ENCODE data around the gene CLDN22. TPM values are rescaled to one million over a fixed set of nuclear protein-coding genes. Genes with fewer than 3 reads are reported as not detected.

CLDN22 gene
- total RNA-seq, 1 experiment from 2014 or later, result not detected

DNA sequence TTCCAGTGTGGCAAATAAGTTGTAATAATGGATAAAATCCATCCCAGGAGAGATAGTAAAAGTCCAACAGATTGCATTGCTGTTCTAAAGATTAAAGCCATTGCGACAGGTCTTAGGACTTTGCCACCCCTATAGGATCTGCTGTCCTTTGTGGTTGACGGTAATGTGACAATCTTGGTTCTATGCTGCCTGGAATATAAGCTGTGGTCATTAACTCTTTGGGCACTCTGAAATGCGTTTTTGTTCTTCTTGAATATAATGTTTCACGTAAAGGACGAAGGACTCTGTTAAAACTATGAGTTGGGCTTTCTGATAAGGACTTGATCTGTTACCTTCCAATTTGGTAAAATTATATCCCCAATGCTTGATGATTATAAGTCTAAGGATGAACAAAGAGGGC lies 2.2 kb upstream of the CLDN22 start, which contains the start of gene CLDN24:
Gene CLDN24 (minus strand): TSS at position 101 of the 400 bp plus-strand sequence. CDS start 0 bp downstream, at position 101.
- no peak for DNase-seq (ENCODE audit: low read depth)

DNA sequence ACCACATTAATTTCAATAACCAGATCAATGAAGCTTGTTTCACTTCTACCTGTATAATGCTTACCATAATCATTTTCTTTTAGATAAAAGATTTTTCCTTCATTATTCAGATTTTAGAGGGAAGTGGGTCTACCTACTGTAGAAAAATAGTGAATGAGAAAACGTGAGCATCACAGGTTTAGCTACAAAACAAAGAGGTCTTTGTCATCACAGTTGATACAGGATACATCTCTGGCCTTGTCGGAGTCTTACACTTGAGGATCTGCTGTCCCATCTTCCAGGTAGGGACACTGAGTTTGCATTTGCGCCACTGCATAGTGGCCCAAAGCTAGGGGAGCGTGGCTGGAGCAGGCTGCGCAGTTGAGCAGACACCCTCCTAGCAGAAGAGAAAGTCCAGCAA lies 1.4 kb upstream of the CLDN22 start:
- no peak for DNase-seq (ENCODE audit: low read depth)

DNA sequence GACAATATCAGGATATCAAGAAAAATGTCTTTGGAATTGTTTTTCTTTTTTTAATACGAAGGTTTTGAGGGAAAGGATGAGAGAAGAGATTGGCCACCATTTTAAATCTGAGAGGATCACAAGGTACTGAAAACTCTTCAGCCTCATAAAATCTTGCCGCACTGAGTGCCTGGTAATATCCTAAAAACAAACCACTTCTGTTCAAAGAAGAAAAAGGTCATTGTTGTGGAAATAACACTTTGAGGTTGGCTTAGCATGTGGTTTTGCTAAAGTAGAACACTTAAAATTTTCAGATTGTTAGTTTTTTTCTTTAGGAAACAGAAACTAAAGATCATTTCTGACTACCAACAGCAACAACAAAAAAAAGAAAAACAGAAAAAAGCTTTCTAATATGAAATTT lies 1.0 kb upstream of the CLDN22 start:
- DNase-seq (ENCODE audit: low read depth), result no peak

DNA sequence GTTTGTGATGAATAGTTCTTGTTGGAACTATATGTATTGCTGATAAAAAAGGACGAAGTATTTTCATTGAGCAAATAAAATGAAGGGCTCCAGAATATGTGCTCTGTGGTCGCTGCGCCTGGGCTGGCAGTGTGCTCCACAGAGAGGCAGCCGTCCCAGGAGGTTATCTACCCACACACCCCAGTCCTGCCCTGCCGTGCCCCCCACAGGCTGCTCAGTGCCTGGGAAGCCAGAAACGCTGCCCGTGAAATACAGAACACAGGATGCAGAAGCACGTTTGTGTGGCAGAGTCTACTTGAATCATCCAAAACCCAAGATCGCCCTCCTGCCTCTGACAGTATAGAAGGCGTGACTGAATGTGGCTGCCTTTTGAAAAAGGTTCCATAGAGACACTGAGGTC lies 1.4 kb downstream of the CLDN22 start:
- no peak for DNase-seq (ENCODE audit: low read depth)

DNA sequence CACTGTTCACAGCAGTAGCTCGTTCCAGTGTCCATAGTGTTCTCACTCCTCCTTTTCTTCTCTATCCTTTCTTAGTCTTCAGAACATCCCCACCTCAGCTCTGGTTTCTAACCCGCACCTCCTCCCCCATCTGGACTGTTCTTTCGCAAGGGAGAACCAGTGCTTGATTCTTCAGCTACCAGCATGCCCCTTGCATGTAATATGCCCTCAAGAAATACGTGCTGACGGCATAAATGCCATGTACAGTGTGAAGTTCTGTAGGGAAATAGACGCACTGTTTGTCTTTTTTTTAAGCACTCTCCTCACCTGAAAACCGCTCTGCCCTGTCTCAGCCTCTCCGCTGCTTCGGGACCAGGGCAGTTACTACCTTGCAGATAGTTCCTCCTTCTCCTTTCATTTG lies 5.3 kb downstream of the CLDN22 start:
- DNase-seq (ENCODE audit: low read depth), result no peak

DNA sequence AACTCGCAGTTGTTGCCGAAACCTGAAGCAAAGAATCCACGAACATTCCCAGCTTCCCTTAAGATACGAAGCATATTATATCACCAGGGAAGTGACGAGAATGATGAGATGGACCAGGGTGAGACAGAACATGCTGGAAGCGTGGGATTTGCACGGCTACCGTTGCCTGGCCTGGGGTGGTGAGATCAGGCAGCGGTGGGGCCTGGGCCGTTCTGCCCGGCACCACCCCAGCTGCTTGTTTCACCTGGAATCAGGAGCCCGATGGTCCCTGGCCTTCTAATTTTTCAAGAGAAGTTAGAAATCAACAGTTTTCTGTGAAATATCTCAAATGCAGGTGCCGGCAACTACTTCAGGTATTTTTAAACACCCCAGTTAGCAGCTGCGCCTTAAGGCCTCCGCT lies 5.7 kb downstream of the CLDN22 start:
- no peak for DNase-seq (ENCODE audit: low read depth)

DNA sequence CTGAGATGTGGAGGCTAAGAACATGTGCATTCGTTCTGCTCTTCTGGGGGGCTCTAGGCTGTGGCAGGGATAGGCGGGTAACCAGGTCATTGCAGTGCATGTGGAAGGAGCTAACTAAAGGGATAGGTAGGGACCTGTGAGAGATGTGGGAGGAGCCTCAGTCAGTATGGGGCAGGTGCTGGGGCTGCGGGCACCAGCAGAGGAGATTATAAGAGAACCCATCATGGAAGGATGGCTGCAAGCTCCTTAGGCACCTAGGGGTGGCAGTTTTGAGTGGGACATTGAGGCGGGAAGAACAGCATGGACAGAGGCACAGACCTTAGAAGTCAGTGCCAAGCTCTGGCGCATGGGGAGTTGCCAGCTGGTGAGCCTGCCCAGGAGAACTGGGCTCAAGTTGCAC lies 7.2 kb downstream of the CLDN22 start:
- no peak for DNase-seq (ENCODE audit: low read depth)

DNA sequence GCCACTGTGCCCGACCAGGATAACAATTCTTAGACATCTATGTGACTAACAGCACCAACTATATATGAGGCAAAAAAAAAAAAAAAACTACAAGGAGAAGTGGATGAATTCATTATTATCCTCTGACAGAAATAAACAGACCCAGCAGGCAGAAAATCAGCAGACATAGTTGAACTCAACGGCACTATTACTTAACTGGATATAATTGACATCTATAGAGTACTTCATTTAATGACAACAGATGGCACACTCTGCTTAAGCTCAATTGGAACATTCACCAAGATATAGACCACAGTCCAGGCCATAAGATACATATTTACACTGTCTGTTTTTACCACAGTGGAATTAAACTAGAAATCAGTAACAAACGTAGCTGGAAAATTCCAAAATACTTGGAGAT lies 13.3 kb downstream of the CLDN22 start:
- DNase-seq (ENCODE audit: low read depth), result no peak

DNA sequence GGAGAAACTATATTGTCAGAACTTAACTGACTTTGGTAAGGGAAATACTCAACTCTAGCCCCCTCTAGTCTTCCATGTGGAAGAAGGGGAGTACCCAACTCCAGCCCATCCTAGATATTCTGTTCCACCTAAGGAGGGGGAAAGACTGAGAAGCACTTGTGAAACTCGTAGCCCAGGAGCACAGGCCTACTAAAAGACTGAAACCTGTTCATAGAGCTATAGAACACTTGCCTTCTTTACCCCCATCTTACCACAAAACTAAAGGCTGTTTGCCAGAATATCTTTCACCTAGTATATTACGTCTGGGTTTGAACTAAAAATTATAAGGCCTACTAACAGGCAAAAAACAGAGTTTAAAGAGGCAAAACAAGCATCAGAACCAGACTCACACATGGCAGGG lies 15.5 kb downstream of the CLDN22 start:
- no peak for DNase-seq (ENCODE audit: low read depth)

DNA sequence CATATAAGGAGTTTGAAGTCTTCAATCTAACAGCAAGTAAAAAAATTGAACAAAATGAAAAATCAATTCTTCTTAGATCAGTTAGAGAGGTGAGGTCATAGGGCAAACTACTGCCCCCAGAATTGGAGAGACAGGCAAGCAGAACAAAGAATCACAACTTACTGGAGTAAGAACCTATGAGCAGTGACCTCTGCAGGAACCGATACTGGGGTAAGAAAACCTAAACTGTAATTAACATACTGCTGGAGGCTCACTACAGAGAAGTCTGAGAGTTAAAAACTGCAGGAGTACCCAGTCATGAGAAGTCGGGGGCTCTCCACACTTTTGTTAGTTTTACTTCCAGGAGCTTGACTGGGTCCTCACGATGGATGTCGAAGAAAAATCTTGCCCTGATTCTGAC lies 16.0 kb downstream of the CLDN22 start:
- DNase-seq (ENCODE audit: low read depth), result no peak

DNA sequence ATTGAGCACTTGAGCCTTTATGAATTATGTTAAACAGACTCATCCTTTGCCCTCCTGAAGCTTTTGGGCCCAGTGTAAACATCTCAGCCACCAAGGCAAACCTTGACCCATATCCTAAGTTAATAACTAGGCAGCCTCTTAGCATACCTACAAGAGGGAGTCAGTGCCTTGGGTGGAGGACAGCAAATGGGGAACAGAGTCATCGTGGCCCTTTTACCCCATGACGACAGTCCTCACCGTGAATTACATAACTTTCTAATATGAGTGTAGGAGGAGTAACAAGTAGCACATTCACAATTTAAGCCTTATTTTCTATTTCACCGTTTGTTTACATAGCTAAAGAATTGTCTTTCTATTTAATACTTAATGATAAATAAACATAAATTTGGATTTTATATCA lies 16.8 kb downstream of the CLDN22 start:
- DNase-seq (ENCODE audit: low read depth), result no peak

DNA sequence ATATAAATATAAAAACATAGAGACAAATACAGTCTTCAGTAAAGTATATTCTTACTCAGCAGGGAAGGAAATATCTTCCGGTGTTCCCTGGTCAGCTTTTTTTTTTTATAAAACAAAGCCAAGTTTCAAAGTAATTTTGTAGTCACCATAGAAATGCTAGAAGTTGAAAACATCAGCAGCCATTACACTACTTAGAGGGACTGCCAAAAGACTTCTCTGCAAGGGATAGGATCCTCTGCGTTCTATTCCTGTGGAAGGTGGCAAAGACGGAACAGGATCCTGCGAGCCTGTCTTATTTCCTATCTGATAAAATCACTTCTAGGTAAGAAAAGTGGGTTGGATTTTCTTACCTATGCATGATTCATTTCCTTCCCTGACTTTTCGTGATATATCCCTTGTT lies 19.4 kb downstream of the CLDN22 start:
- no peak for DNase-seq (ENCODE audit: low read depth)

DNA sequence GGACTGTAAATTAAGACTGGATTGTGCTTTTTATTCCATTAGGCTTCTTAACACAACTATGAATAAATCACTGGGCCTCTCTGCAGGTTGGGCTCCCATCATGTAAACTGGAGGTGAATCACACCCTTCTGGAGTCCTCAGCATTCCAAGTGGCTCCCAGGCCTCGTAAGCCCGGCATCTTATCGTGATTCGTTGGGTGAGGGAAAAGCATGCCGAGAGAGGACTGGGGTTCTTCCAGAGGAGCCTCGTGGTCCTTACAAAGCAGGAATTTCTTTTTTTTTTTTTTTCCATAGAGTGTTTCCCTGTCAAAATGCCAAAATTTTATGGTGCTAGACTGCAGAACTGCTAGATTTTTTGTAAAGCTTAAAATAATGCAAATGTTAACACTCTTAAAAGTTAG lies 20.0 kb downstream of the CLDN22 start:
- DNase-seq (ENCODE audit: low read depth), result no peak

DNA sequence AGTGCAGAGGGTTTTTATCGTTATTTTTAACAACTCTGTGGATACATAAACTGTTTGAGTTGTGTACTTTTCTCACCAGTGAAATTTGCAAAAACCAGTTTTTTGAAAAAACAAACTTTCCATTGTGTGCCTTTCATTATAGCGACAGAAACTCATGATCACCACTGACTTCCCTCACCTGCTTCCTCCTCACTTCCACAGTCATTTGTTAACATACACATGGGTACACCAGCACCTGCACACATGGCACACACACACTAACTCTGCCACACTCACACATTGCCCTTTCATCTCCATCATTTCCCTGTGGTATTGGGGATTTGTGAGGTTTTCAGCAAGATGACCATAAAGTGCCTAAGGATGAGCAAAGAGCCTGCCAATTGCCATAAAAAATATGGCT lies 20.6 kb downstream of the CLDN22 start:
- no peak for DNase-seq (ENCODE audit: low read depth)

DNA sequence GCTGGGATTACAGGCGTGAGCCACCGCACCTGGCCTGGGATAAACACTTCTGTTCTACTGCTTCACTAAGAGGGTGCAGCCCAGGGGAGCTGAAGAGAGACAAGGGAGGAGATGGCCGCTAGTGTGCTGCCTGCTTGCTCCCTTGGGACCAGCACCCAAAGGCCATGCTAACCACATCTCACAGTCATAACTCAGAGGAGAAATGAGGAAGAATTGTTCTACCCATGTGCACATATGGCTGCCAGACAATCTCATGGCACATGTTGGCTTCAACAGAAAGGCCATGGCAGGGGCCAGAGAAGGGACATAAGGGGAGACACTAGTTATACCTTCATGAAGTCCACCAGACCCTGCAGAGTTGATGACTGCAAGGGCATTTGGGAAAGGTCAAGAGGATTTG lies 22.4 kb downstream of the CLDN22 start:
- no peak for DNase-seq (ENCODE audit: low read depth)

DNA sequence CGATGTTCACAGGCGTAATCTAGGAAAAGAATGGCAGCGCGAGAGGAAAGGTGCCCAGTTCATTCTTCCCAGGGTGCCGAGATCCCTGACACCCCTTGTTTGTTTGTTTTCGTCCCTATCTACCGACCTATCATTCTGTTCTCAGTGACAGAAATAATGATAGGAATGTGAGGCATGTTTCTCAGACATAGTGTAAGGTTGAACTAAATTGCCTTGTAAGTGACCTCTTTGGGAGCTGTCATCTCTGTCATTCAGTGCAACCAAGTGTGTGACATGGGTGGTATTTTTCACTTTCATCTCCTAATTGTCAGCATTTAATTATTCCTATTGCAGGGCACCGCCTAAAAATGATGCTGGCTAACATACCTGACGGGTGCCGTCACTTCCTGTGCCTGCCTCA lies 24.4 kb downstream of the CLDN22 start:
- no peak for DNase-seq (ENCODE audit: low read depth)

DNA sequence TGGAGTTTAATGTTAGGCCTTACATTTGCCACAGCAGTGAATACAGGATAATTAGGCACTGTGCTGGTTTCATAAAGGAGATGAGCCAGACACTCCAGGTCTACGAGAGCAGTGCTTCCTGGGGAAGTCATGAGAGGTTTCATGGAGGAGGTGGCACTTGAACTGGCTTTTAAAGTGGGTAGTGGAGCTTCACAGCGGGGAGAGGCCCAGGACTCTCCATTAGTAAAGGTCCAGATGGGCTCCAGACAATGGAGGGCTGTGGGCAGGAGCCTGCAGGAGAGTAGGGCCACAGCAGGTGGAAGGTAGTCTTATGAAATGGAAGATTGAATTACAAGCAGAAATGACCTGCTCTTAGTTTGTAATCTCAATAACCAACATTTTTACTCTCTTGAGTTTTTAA lies 29.0 kb downstream of the CLDN22 start:
- no peak for DNase-seq (ENCODE audit: low read depth)

DNA sequence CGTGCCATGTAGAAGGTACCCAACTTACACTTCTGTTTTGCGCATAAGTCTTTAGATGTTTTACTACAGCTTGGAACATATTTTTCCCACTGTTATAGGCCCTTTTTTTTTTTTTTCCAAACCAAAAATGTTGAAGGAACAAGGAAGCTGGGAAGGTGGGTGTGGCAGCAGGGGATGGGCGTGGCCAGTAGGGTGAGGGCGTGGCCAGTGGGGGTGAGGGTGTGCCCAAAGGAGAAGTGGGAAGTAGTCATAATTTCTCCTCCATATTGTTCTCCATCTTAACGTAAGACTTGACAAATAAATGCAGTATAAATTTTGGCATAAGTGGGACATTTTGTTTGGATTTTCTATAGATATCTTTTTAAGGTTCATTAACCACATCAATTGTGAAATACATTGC lies 30.4 kb downstream of the CLDN22 start:
- DNase-seq (ENCODE audit: low read depth), result peak; percentile 7

DNA sequence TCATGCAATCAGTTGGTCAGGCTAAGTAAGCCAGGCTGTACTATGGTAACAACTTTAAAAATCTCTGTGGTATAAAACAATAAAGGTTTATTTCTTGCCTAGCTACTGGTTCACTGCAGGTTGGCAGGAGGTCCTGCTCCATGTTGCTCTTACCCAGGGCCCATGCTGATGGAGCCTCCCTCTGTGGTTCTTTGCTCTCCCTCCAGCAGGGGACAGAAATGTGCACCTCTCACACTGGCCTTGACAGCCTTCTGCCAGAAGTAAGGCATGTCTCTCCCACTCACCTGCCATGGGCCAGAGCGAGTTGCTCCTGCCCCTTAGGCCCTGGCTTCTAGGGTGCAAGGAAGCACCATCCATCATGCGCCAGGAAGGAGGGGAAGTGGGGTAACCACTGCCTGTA lies 31.1 kb downstream of the CLDN22 start:
- no peak for DNase-seq (ENCODE audit: low read depth)

DNA sequence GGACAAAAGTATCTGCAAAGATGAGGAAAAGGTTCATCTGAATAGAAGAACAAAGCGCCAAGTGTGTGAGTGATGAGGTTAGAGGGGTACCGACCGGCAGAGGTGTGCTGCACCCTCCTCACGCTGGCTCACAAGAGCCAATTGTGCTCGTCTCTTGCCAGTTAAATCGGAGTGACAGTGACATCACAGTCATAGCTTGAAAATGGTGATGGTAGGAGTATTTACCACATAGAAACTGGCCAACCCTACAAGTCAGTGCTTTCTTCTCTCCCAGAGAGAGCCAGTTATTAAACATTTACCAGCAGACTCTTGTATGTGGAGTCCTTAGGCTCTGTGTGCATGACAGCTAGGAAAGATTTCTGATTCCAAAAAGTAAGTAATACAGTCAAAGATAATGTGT lies 32.4 kb downstream of the CLDN22 start:
- DNase-seq (ENCODE audit: low read depth), result no peak

DNA sequence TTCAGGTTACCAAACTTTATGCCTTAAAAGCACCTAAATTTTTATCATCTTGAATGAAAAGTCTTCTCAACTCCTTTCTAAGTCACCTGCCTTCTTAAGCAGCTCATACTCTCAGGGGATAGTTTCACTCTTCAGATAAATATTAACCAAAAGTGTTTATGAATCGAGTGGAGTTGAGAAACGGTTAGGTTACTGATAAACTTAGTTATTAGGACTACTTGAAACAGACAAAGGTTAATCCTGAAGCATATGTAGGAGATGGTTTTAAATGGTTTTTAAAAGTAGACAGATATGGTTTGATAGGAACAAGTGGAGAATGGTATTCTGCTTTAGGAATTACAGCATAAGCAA lies 32.8 kb downstream of the CLDN22 start:
- no peak for DNase-seq (ENCODE audit: low read depth)

DNA sequence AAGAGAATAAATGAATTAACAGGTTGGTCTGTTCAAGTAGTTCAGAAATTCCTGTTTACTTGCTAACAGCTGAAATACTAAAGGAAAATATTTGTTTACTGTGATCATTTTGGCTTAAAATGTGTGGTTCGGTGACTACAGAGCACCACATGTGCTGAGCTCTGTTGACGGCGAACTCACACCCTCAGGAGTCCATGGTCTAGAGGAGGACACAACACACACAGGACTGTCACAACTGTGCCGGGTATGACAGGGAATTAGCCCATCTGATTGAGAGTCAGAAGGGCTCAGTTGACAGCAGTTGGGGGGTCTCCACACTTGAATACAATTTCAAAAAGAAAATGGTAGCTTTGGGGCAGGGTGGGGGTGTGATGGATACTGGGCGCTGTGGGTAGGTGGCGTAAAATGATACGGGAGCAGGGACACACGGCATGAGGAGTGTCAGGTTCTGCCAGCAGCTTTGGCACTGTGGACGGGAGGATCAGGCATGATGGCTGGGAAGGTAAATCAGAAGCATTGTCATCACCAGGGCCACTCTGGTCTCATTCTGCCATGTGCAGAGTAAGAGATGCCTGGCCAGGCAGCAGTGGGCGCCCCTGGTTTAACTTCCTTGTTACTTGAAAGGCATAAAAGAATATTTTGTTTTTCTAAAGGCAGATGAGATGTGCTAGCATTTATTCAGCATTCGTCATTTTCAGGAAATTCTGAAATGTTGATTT lies 33.3 kb downstream of the CLDN22 start:
- DNase-seq (ENCODE audit: low read depth), result no peak

DNA sequence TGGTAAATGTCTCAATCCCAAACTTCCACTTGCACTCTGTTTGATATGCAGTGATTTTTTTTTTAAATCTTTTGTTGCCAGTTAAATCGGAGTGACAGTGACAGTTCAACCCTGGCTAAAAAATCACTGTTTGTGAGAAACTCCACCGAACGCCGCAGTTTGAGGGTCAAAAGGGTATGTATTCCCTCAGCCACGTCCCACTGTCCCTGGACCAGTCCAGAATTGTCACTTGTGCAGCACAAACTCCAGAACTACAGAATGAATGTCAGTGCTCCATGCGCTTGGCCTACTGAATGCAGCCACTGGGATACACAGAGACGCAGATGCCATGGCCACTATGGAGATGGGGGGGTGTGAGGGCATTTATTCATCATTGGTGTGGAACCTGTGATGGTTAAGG lies 34.2 kb downstream of the CLDN22 start:
- DNase-seq (ENCODE audit: low read depth), result no peak

DNA sequence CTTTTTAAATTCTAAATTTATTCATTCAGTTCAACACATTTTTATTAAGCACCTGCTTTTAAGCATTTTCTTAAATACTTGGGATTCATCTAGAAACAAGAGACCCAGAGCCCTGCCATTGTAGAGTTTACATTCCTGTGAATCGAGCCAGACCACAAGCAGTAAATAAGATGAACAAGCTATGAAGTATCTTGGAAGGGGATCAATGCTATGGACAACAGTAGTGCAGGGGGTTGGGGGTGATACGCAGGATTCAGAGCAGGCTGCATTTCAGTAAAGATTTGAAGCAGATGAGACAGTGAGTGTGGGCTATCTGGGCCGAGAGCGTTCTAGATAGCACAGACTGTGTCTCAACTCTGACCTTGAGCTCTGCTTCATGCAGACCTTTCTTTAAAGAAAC lies 35.1 kb downstream of the CLDN22 start:
- DNase-seq (ENCODE audit: low read depth), result no peak
